Measurements from ENCODE around the gene LUC7L. TPM values are rescaled to one million over a fixed set of nuclear protein-coding genes. Genes with fewer than 3 reads are reported as not detected.
"Not testable (repeated sequence)": the region's sequence is repeated elsewhere in the genome, so short reads cannot be mapped to it uniquely, and the experiment has no call there.

LUC7L gene
- total RNA-seq, 1 donor from 2014 or later = 79.3 TPM

- no peaks in the 10 kb centered on the region for H3K36me3 ChIP-seq
- peak within 1 kb of the TSS; percentile 58 to 89 for H3K4me3 ChIP-seq
- intact Hi-C loops (cut with DNase I) = loop anchor here (2.0 kb wide), 1 partner anchor 118 kb away; the partner anchor contains the start of gene AXIN1
- DNase-seq (ENCODE audit: extremely low spot score in 2 of 2) = peak in 1 of 2 donors; percentile 94
- no peaks in the 10 kb centered on the region for H3K27me3 ChIP-seq
- no peaks in the 10 kb centered on the region for H3K9me3 ChIP-seq
- H3K4me1 ChIP-seq = peaks cover 13% of the 10 kb centered on the region
- peak within 1 kb of the TSS; percentile 94 for H3K27ac ChIP-seq
- TF ChIP-seq POLR2A (IDR thresholded peaks at IDR 0.05) (peak; percentile 89 to 96), CTCF (IDR thresholded peaks at IDR 0.05) (no peak), POLR2AphosphoS5 (IDR thresholded peaks at IDR 0.05; ENCODE audit: insufficient read depth in 1 of 2, low read depth in 1 of 2) (peak; percentile 35 to 84)
Measured at GRCh38 chr16:234468-235305, 5.4 kb upstream of the LUC7L start, which contains the start of gene FAM234A. Gene FAM234A (plus strand): TSS chr16:234821. CDS start chr16:254414, 19,593 bp downstream.

- intact Hi-C loops (cut with DNase I) = no loop called here
- no peak for DNase-seq (ENCODE audit: extremely low spot score in 2 of 2)
- Histone ChIP-seq H3K27ac (no peak overlapping the region), H3K36me3 (peaks cover 0 to 13% of the 10 kb centered on the region in 2 donors), H3K4me3 (no peak overlapping the region), H3K4me1 (peaks cover 32% of the 10 kb centered on the region), H3K27me3 (no peaks in the 10 kb centered on the region), H3K9me3 (no peaks in the 10 kb centered on the region)
- TF ChIP-seq CTCF (IDR thresholded peaks at IDR 0.05) = no peak
- no peak for TF ChIP-seq POLR2AphosphoS5 (IDR thresholded peaks at IDR 0.05; ENCODE audit: insufficient read depth in 1 of 2, low read depth in 1 of 2)
- no peak for TF ChIP-seq POLR2A (IDR thresholded peaks at IDR 0.05)
Measured at GRCh38 chr16:230949-231348, 1.7 kb upstream of the LUC7L start.

- H3K36me3 ChIP-seq = peaks cover 0 to 19% of the 10 kb centered on the region in 2 donors
- not testable (repeated sequence) for H3K27ac ChIP-seq
Measured at GRCh38 chr16:230351-230750, 1.1 kb upstream of the LUC7L start.

GRCh38 chr16:229731-230281, 557 bp upstream of the LUC7L start:
- peak overlapping the region; percentile 85 for H3K27ac ChIP-seq
- H3K4me3 ChIP-seq = peak overlapping the region; percentile 75 to 76
- H3K36me3 ChIP-seq = peaks cover 0 to 24% of the 10 kb centered on the region in 2 donors
- DNase-seq (ENCODE audit: extremely low spot score in 2 of 2) = no peak
- intact Hi-C loops (cut with DNase I) = no loop called here
- no peak for TF ChIP-seq CTCF (IDR thresholded peaks at IDR 0.05)
- TF ChIP-seq POLR2AphosphoS5 (IDR thresholded peaks at IDR 0.05; ENCODE audit: insufficient read depth in 1 of 2, low read depth in 1 of 2) = no peak
- no peak for TF ChIP-seq POLR2A (IDR thresholded peaks at IDR 0.05)
- H3K27me3 ChIP-seq = no peaks in the 10 kb centered on the region
- no peaks in the 10 kb centered on the region for H3K9me3 ChIP-seq
- H3K4me1 ChIP-seq = peaks cover 23% of the 10 kb centered on the region

More at GRCh38 chr16:230351-230750, 1.1 kb upstream of the LUC7L start:
- intact Hi-C loops (cut with DNase I); DNase-seq (ENCODE audit: extremely low spot score in 2 of 2); H3K27me3 ChIP-seq; H3K9me3 ChIP-seq; H3K4me3 ChIP-seq: not testable (repeated sequence)
- peaks cover 26% of the 10 kb centered on the region for H3K4me1 ChIP-seq

- Histone ChIP-seq H3K27ac (peak overlapping the region; percentile 85), H3K27me3 (no peaks in the 10 kb centered on the region), H3K36me3 (peaks cover 0 to 39% of the 10 kb centered on the region in 2 donors), H3K9me3 (no peaks in the 10 kb centered on the region), H3K4me3 (peak overlapping the region; percentile 75 to 76), H3K4me1 (peaks cover 23% of the 10 kb centered on the region)
- DNase-seq (ENCODE audit: extremely low spot score in 2 of 2) = no peak
- intact Hi-C loops (cut with DNase I) = no loop called here
- TF ChIP-seq POLR2A (IDR thresholded peaks at IDR 0.05) (no peak), CTCF (IDR thresholded peaks at IDR 0.05) (no peak), POLR2AphosphoS5 (IDR thresholded peaks at IDR 0.05; ENCODE audit: insufficient read depth in 1 of 2, low read depth in 1 of 2) (no peak)
Measured at GRCh38 chr16:228151-228851, 948 bp downstream of the LUC7L start.
